A549 treated with GW870086 at 1 μM for 4 hours (cell line): ENCODE measurements around the gene PRICKLE1. TPM values are rescaled to one million over a fixed set of nuclear protein-coding genes. Genes with fewer than 3 reads are reported as not detected.

Experiments used
- total RNA-seq: library from RNA; stranded (reverse); fragments of 200-300 nt; extraction: Qiagen RNA extraction; gene quantifications from 5 replicates; pipeline ENCODE4 v1.2.3, GENCODE V29; 2022; ENCODE audit warnings: low read depth

PRICKLE1 gene
- total RNA-seq: 0.65 to 0.91 TPM (median 0.69 TPM) in 5 replicates

DNA sequence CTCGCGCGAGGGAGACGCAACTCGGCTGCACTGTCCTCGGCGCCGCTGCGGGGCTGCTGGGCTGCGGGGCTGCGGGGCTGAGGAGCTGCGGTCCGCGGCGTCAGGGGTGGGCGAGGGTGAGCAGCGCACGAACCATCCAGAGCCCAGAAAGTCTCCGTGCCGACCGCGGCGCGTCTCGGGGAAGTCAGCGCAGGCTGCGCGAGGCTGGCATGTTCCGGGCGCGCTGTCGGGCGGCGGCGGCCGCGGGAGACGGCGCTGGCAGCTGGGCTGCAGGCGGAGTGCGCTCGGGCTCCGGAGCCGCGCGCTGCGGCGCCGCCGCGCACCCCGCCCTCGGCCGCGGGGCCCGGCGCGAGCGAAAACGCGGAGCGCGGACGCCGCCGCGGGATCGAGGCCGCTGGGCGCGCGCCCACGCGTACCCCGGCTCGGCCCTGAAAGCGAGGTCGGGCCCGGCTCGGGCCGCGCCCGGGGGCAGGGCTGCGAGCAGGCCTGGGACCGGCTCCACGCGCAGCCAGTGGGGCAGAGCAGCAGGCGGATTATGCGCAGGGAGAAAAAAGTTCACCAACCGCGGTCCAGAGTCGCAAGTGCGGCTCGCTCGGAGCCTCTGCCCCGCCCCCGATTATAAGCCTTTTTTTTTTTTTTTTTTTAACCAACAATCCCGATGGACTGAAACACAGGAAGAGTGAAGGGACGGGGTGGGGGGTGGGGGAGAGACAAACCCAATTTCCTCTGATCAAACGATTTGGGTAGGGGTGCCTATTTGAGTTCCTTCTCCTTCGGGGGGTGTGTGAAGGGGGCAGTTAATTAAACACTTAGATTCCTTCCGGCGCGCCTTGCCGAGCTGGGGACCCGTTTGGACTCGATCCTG lies at the start of gene PRICKLE1:
Gene PRICKLE1 (minus strand): TSS at position 282 of the 865 bp plus-strand sequence. CDS start 117,230 bp downstream, outside the sequence.

